Keratinocyte (primary cell): ENCODE results near the gene ZCCHC7. TPM values are rescaled to one million over a fixed set of nuclear protein-coding genes. Genes with fewer than 3 reads are reported as not detected.

Source experiments
- DNase-seq: peaks from one replicate; pipeline ENCODE4 v3.0.0-alpha.2; 2011; ENCODE audit warnings: low read depth, missing footprints, low spot score
- FAIRE-seq: peaks from 2 replicates; lab custom pipeline; 2011; peaks lifted over from hg19 to GRCh38; lab: Jason Lieb, UNC
- H2AFZ ChIP-seq: 2 replicates; pipeline ENCODE4 v1.6.0; 2012; ENCODE audit warnings: low read length, control low read depth, inconsistent platforms; ENCODE audit not compliant: control insufficient read depth
- H3K27ac ChIP-seq: 2 replicates; pipeline ENCODE4 v1.5.1; 2011; ENCODE audit warnings: low read length; ENCODE audit not compliant: control insufficient read depth, insufficient read depth
- H3K27me3 ChIP-seq: 3 replicates; pipeline ENCODE4 v1.6.0; 2011; ENCODE audit warnings: low read length; ENCODE audit not compliant: control insufficient read depth, insufficient read depth; ENCODE audit errors: extremely low read depth
- H3K36me3 ChIP-seq, 2 experiments: 2 replicates in 1 of 2; 3 replicates in 1 of 2; pipeline ENCODE4 v1.5.1; 2011; ENCODE audit warnings: low read length in 2 of 2, mild to moderate bottlenecking in 1 of 2; ENCODE audit not compliant: control insufficient read depth in 2 of 2, insufficient read depth in 2 of 2; ENCODE audit errors: extremely low read depth in 1 of 2
- H3K4me1 ChIP-seq: 3 replicates; pipeline ENCODE4 v1.5.1; 2011; ENCODE audit warnings: low read length; ENCODE audit not compliant: control insufficient read depth, insufficient read depth; ENCODE audit errors: extremely low read depth
- H3K4me2 ChIP-seq: 3 replicates; pipeline ENCODE4 v1.6.0; 2011; ENCODE audit warnings: low read depth, low read length; ENCODE audit not compliant: control insufficient read depth, insufficient read depth; ENCODE audit errors: extremely low read depth
- H3K4me3 ChIP-seq, 3 experiments: fragments of 200-600 bp in 1 of 3; sonication (generic) in 1 of 3; 2 replicates in 2 of 3; 3 replicates in 1 of 3; pipeline ENCODE4 v1.5.1; 2011 to 2016; ENCODE audit warnings: low read length in 3 of 3, mild to moderate bottlenecking in 3 of 3, control low read depth in 2 of 3, inconsistent platforms in 1 of 3, low read depth in 1 of 3, mixed read lengths in 1 of 3, mixed run types in 1 of 3, moderate library complexity in 1 of 3; ENCODE audit not compliant: control insufficient read depth in 2 of 3, insufficient read depth in 2 of 3; ENCODE audit errors: extremely low read depth in 1 of 3
- H3K79me2 ChIP-seq: 2 replicates; pipeline ENCODE4 v1.6.0; 2012; ENCODE audit warnings: low read length; ENCODE audit not compliant: control insufficient read depth, insufficient read depth
- H3K9ac ChIP-seq: 3 replicates; pipeline ENCODE4 v1.6.0; 2011; ENCODE audit warnings: low read length; ENCODE audit not compliant: control insufficient read depth, insufficient read depth; ENCODE audit errors: extremely low read depth
- H3K9me1 ChIP-seq: 3 replicates; pipeline ENCODE4 v1.6.0; 2011; ENCODE audit warnings: low read length; ENCODE audit not compliant: control insufficient read depth, insufficient read depth; ENCODE audit errors: extremely low read depth
- H3K9me3 ChIP-seq: 2 replicates; pipeline ENCODE4 v1.5.1; 2012; ENCODE audit warnings: low read depth, low read length; ENCODE audit not compliant: control insufficient read depth
- H4K20me1 ChIP-seq: 3 replicates; pipeline ENCODE4 v1.6.0; 2011; ENCODE audit warnings: low read length; ENCODE audit not compliant: control insufficient read depth, insufficient read depth; ENCODE audit errors: extremely low read depth
- CTCF ChIP-seq, 3 experiments: IDR thresholded peaks in 1 of 3; conservative IDR thresholded peaks in 1 of 3; optimal IDR thresholded peaks in 1 of 3; 2 replicates in 2 of 3; 3 replicates in 1 of 3; pipeline versions ENCODE3 to v1.5.1; 2011; ENCODE audit warnings: low read length in 3 of 3, mild to moderate bottlenecking in 3 of 3, moderate library complexity in 2 of 3, control low read depth in 1 of 3, inconsistent platforms in 1 of 3; ENCODE audit not compliant: insufficient read depth in 2 of 3; ENCODE audit errors: extremely low read depth in 1 of 3
- EZH2 ChIP-seq: IDR thresholded peaks from one replicate; pipeline ENCODE4 v1.6.1; 2012; ENCODE audit warnings: inconsistent platforms, mild to moderate bottlenecking, low read length, moderate library complexity
- dilution Hi-C: fragments of 300-500 bp; cut with MboI; formaldehyde crosslinking; loops from one replicate; pipeline ENCODE4 v1.7.0; 2020; ENCODE audit warnings: low sequenced_read_pairs; ENCODE audit not compliant: extremely low pct_ligation_motif_present
- polyA plus RNA-seq, 5 experiments: library from polyadenylated mRNA; depleted of rRNA in 3 of 5; stranded (reverse) in 3 of 5; stranded (forward) in 1 of 5; unstranded in 1 of 5; fragments of >200 nt; gene quantifications; 1 replicate in 1 of 5; 2 replicates in 3 of 5; 3 replicates in 1 of 5; pipeline versions ENCODE4 v1.2.1 to v1.2.3, GENCODE V29; 2011 to 2012; ENCODE audit warnings: missing spikeins in 2 of 5, low read depth in 1 of 5, low replicate concordance in 1 of 5

The ZCCHC7 gene
- polyA plus RNA-seq, 1 donor (not counting 4 experiments of a cell fraction or from before 2014, with no cell fraction given): 16.5 TPM

- no peak for DNase-seq
Measured at GRCh38 chr9:37301042-37301853, 180.9 kb downstream of the ZCCHC7 start.

DNA sequence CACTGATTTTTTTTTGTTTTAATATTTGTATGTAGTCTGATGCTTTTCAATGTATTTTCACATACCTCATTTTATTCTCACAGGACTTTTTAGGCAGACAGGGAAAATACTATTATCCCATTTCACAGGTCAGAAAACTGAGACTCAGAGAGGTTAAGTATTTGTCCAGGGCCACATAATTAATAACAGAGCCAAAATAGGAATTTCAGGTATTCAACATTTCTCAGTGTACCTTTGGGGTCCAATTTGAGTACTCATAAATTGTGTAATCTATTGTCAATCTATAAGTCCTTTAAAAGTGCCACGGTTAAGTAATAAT lies 181.4 kb downstream of the ZCCHC7 start:
- no peaks in the 10 kb centered on the region for H4K20me1 ChIP-seq
- H3K4me3 ChIP-seq: no peak overlapping the region
- no peak for DNase-seq
- H3K27me3 ChIP-seq: no peaks in the 10 kb centered on the region
- H3K79me2 ChIP-seq: no peaks in the 10 kb centered on the region
- H3K9ac ChIP-seq: no peak overlapping the region
- H2AFZ ChIP-seq: no peak overlapping the region
- no peak for TF ChIP-seq EZH2
- no peak for TF ChIP-seq CTCF (optimal IDR thresholded peaks at IDR 0.05 in 1 of 3, IDR thresholded peaks at IDR 0.05 in 1 of 3, conservative IDR thresholded peaks at IDR 0.05 in 1 of 3; ENCODE audit: extremely low read depth in 1 of 3, insufficient read depth in 2 of 3, low read length in 3 of 3)
- H3K9me3 ChIP-seq: no peaks in the 10 kb centered on the region
- no peaks in the 10 kb centered on the region for H3K4me1 ChIP-seq
- H3K36me3 ChIP-seq: peaks cover 0 to 2% of the 10 kb centered on the region in 2 experiments
- no peak overlapping the region for H3K4me2 ChIP-seq
- no peaks in the 10 kb centered on the region for H3K9me1 ChIP-seq
- no peak for FAIRE-seq
- no peak overlapping the region for H3K27ac ChIP-seq
- dilution Hi-C loops: loop anchor here (25.0 kb wide), 1 partner anchor 110 kb away; the partner anchor contains the start of gene GRHPR

More at GRCh38 chr9:37301042-37301853, 180.9 kb downstream of the ZCCHC7 start:
- Histone ChIP-seq H3K79me2 (peaks cover 3% of the 10 kb centered on the region), H3K27me3 (no peaks in the 10 kb centered on the region), H2AFZ (no peak overlapping the region), H3K4me1 (no peaks in the 10 kb centered on the region), H3K9me3 (no peaks in the 10 kb centered on the region), H3K4me2 (no peak overlapping the region), H4K20me1 (no peaks in the 10 kb centered on the region), H3K36me3 (peaks cover 0 to 2% of the 10 kb centered on the region in 2 experiments), H3K4me3 (no peak overlapping the region), H3K9ac (no peak overlapping the region), H3K27ac (no peak overlapping the region), H3K9me1 (no peaks in the 10 kb centered on the region)
- FAIRE-seq: no peak
- dilution Hi-C loops: loop anchor here (25.0 kb wide), 1 partner anchor 111 kb away; the partner anchor contains the start of gene GRHPR
- TF ChIP-seq CTCF (optimal IDR thresholded peaks at IDR 0.05 in 1 of 3, IDR thresholded peaks at IDR 0.05 in 1 of 3, conservative IDR thresholded peaks at IDR 0.05 in 1 of 3; ENCODE audit: extremely low read depth in 1 of 3, insufficient read depth in 2 of 3, low read length in 3 of 3) (no peak), EZH2 (no peak)
